Activated CD4-positive, alpha-beta T cell treated with anti-CD3 and anti-CD28 coated beads, Interleukin-2, Interleukin-4, amounts not matched to agents 100 ng/mL and 50 ng/mL, durations not matched to agents 16 hours and 8 hours (primary cell): Measurements from ENCODE around the gene RAD23B.
"Not testable (repeated sequence)": the region's sequence is repeated elsewhere in the genome, so short reads cannot be mapped to it uniquely, and the experiment has no call there.

Experiments used
- DNase-seq: peaks from one replicate; pipeline ENCODE4 v3.0.0-alpha.2; 2020; ENCODE audit warnings: low spot score

Gene RAD23B

DNA sequence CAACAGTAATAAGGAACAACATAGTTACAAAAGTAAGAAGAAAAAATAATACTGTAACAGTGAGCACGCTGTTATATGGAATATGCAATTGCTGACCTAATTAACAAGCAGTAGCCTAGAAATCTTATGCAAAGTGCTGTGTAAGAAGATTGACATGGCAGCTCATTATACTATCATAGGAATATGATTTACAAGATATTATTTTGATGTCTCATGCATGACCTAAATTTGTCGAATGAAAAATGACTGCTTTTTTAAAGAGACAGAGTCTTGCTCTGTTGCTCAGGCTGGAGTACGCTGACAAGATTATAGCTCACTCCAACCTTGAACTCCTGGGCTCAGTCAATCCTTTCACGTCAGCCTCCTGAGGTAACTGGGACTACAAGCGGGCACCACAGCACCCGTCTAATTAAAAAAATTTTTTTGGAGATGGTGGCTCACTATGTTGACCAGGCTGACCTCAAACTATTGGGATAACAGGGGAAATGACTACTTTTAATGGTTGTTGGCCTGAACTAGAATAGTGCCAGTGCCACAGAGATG, 10.5 kb downstream of the RAD23B start:
- DNase-seq: no peak

- DNase-seq: no peak
Observed at GRCh38 chr9:107294756-107295155, 11.7 kb downstream of the RAD23B start.

DNA sequence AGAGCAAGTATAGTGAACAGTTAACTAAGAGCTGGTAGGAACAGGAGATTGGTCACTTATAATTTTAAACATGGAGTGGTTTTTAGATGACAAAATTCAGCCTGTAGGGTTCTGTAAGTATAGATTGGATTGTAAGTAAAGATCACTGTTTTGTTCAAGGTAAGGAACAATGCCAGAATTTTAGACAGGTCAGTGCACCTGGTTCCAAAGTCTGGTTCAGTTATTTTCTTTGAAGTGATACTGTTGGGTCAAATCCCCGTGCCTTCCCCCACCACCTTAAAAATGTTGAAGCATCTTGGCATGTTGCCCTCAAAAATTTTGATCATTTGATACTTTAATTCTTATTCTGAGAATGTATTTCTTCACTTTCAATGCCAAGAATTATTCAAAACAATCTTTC, 12.9 kb downstream of the RAD23B start:
- no peak for DNase-seq

- DNase-seq: not testable (repeated sequence)
Observed at GRCh38 chr9:107296592-107296991, 13.5 kb downstream of the RAD23B start.

- DNase-seq: no peak
Observed at GRCh38 chr9:107299437-107299836, 16.4 kb downstream of the RAD23B start.

DNA sequence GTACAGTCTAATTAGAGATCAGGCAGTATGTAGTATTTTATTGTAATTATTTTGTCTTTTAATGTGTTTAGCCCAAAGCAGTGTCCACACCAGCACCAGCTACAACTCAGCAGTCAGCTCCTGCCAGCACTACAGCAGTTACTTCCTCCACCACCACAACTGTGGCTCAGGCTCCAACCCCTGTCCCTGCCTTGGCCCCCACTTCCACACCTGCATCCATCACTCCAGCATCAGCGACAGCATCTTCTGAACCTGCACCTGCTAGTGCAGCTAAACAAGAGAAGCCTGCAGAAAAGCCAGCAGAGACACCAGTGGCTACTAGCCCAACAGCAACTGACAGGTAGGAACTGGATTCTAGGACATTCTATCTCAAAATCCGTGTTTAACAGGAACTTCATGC, 23.2 kb downstream of the RAD23B start:
- no peak for DNase-seq

DNA sequence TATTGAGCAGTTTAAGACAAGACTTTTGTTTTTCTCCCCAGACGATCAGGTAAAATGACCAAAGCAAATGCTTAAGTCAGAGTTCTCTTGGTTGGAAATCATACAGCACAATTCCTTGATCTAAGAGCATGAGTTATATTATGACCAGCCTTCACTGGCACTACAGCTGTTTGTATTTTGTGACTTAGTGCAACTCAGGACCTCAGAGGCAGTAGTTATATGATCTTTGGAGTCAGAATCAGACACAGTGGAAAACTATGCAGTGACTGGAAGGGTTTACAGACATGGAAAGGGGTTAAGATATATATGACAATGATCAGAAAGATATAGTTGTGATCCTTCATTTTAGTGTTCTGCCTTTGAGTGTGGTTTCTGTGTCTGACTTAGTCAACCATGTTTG, 24.3 kb downstream of the RAD23B start:
- DNase-seq: no peak

DNA sequence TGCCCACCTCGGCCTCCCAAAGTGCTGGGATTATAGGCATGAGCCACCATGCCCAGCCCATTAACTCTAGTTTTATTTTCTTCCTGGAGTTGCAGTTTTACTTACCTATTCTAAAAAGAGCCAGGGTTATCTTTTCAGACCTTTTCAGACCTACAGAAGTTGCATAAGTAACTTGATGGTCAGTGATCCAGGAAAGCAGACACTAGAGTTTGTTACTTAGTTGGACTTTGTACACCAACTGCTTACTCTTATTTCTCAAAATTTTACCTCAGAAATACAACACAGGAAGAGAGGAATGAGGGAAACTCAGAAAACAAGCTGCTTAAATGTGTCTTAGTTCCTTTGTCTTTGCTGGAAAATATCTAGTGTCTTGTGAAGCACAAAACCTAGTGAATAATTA, 25.4 kb downstream of the RAD23B start:
- DNase-seq: no peak

GRCh38 chr9:107309271-107309670, 26.2 kb downstream of the RAD23B start:
- DNase-seq: peak; percentile 10

- no peak for DNase-seq
Observed at GRCh38 chr9:107312376-107313050, 29.4 kb downstream of the RAD23B start.

GRCh38 chr9:107313555-107314096, 30.5 kb downstream of the RAD23B start:
- DNase-seq: peak; percentile 18

DNA sequence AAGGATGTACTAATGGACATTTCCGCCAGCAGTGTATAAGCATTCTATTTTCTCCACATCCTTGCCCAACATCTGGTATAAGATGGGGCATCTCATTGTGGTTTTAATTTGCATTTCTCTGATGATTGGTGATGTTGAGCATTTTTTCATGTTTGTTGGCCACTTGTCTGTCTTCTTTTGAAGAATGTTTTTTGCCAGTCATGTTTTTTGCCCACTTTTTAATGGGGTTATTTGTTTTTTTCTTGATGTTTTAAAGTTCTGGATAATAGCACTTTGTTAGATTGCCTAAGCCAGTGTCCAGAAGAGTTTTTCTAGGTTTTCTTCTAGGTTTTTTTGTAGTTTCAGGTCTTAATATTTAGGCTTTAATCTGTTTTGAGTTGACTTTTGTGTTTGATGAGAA, 31.7 kb downstream of the RAD23B start:
- no peak for DNase-seq

DNA sequence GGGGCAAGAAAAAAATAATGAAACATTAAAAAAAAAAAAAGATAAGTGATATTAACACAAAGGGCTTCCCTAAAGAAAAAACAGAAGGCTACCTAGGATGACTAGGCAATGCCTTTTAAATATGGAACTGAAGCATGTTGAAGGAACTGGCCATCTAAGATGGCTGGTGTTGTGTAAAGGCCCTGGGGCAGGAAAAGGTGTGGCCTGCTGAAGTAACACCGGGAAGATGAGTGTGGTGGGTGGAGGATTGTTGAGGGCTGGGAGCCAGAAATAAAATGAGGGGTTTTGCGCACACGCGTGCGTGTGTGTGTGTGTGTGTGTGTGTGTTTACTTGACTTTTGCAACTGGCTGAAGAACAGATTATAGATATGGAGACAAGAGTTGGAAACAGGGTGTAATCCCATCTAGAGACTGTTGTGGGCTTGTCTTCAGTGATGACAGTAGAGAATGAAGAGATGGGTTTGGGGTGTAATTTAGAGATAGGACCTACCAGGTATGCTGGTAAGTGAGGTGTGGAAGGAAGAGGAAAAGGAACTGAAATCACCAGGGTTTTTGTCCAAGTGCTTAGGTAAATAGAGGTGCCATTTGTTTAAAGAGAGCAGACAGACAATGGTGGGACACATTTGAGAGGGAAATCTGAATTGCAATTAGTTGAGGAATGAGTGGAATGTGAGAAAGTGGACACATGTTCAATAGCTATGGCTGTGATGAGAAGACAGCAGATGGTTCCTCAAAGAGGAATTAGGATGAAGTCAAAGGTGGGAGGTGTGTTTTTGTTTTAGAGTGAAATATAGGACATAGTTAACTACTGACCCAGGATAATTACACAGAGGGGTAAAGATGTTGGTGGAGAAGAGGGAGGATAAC, 33.9 kb downstream of the RAD23B start:
- no peak for DNase-seq

DNA sequence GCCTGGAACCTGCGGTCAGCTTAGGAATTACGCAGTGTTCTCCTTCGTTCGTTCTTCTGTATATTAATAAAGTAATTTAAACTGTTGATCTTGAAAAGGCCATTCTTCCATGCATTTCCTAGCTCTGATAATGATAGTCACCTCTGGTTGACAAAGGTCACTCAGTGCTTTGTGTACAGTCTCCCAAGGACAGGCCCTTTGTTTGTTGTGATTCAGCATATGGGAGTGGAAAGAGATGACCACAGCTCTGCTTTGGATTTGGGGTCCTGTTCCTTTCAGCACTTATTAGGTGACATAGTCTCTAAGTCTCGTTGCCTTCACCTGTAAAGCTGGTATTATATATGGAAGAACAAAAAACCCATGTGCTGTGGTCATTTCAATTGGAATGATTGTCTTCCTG, 39.6 kb downstream of the RAD23B start:
- DNase-seq: no peak

DNA sequence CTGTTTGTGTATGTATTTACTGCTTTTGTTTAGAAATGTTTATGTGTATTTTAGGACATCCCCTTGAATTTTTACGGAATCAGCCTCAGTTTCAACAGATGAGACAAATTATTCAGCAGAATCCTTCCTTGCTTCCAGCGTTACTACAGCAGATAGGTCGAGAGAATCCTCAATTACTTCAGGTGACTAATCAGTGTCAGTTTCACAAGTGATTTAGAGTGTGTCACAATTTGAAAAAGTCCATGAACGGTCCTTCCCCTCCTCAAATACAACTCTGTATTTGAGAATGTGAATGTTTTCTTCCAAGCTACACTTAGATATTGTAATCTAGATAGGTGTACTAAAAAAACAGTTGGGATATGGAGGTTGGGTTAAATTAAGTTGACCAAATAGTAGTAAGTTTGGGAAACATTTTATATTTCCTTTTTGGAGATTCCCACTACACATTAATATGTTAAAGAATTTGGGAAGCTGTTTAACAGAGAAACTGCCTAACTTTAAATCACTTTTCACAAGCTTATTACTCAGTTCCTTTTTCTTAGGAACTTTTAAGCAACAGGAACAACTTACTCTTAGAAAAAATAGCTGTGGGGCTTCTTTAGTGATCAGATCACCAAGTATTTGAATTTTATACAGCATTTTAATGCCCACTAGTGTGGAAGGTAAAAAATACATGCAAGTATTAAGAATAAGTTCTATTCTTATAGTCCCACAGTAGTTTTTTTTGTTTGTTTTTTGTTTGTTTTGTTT, 40.9 kb downstream of the RAD23B start:
- DNase-seq: no peak

- DNase-seq: no peak
Observed at GRCh38 chr9:107325842-107326241, 42.8 kb downstream of the RAD23B start.

DNA sequence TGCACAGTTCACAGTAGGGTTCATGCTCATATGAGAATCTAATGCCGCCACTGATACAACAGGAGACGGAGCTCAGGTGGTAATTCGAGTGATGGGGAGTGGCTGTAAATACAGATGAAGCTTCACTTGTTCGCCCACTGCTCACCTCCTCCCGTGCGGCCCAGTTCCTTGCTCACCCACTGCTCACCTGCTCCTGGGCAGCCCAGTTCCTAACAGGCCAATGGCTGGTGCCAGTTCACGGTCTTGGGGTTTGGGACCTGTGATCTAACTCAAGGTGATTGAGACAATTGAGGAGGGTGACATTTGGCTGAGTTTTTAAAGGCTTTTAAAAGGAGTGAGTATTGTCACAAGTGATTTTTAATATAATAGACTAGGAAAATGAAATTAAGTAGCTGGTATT, 45.4 kb downstream of the RAD23B start:
- no peak for DNase-seq

- DNase-seq: no peak
Observed at GRCh38 chr9:107330420-107330819, 47.3 kb downstream of the RAD23B start.

GRCh38 chr9:107332883-107333282, 49.8 kb downstream of the RAD23B start:
- no peak for DNase-seq

DNA sequence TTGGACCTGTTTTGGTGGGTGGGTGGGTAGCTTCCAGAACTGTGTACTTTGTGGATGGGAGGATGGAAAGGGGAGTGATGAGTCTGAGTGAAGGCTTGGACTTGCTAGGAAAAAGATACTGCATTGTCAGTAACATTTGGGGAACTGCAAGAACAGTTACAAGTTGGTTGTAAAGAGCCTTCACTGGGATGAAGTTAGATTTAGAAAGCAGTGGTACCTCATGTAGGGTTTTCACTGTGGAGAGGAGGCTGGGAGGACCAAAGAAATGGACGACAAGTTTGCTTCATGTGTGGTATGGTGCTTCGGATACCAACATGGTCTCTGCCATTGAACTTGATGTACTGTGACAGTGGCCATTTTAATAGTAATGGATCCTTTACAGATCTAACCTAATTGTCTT, 50.3 kb downstream of the RAD23B start:
- no peak for DNase-seq

GRCh38 chr9:107334103-107334776, 51.2 kb downstream of the RAD23B start:
- no peak for DNase-seq

DNA sequence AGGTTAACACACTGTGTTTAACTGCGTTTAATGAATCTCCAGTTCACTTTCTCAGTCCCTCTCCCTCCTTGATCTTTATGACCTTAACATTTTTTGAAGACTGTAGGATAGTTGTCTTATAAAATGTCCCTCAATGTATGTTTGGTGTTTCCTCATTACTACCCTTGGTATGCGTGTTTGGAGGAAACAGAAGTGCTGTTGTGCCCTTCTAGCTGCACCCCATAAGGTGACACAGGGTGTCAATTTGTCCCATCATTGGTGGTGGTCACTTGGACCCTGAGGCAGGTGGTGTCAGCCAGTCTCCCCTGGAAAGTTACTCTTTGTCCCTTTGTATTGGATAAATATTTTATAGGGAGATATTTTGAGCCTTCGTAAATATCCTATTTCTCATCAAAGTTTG, 52.3 kb downstream of the RAD23B start:
- DNase-seq: no peak
